ENCODE results near the gene KIF27.
"Not testable (repeated sequence)": the region's sequence is repeated elsewhere in the genome, so short reads cannot be mapped to it uniquely, and the experiment has no call there.

Gene KIF27, protein sequence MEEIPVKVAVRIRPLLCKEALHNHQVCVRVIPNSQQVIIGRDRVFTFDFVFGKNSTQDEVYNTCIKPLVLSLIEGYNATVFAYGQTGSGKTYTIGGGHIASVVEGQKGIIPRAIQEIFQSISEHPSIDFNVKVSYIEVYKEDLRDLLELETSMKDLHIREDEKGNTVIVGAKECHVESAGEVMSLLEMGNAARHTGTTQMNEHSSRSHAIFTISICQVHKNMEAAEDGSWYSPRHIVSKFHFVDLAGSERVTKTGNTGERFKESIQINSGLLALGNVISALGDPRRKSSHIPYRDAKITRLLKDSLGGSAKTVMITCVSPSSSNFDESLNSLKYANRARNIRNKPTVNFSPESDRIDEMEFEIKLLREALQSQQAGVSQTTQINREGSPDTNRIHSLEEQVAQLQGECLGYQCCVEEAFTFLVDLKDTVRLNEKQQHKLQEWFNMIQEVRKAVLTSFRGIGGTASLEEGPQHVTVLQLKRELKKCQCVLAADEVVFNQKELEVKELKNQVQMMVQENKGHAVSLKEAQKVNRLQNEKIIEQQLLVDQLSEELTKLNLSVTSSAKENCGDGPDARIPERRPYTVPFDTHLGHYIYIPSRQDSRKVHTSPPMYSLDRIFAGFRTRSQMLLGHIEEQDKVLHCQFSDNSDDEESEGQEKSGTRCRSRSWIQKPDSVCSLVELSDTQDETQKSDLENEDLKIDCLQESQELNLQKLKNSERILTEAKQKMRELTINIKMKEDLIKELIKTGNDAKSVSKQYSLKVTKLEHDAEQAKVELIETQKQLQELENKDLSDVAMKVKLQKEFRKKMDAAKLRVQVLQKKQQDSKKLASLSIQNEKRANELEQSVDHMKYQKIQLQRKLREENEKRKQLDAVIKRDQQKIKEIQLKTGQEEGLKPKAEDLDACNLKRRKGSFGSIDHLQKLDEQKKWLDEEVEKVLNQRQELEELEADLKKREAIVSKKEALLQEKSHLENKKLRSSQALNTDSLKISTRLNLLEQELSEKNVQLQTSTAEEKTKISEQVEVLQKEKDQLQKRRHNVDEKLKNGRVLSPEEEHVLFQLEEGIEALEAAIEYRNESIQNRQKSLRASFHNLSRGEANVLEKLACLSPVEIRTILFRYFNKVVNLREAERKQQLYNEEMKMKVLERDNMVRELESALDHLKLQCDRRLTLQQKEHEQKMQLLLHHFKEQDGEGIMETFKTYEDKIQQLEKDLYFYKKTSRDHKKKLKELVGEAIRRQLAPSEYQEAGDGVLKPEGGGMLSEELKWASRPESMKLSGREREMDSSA (N-terminal part only)

DNA sequence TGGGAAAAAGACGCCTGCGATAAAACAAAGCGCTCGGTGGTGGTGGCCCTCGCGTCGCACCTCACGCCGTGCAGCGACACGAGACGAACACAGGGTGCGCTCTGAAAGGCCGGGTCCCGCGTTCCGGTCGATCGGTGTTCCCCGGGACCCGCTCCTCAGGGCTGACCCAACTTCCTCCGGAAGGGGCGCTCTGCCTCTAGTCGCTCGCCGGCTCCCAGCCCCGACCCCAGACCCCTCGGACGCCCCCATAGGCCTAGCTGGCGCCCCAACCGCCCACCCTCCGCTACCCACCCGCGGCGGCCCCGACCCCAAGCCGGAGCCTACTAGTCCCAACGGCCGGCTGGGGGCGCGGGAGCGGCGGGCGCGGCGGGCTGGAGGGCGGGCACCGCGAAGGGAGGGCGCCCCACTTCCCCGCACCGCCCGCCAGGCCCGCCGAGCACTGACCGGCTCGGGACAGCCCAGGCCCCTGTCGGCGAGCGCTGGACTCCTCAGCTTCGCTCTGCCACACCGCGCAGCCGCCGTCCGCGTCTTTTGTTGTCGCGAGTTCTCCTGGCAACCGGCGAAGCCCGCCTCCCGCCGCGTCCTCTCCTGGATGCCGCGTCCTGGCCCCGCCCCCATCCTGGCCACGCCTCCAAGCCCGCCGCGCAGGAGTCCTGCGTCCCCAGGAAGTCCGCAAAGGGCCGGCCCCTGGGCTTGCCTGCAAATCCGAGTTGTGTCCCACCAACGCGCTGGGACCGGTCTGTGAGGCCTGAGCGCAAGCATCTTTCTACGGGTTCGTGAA is at the start of gene KIF27:
TSS of gene KIF27 (minus strand) at position 506 of the 781 bp plus-strand sequence. CDS start 5,841 bp downstream, outside the sequence.
- DNase-seq (ENCODE audit: low read depth) = peak; percentile 96

DNA sequence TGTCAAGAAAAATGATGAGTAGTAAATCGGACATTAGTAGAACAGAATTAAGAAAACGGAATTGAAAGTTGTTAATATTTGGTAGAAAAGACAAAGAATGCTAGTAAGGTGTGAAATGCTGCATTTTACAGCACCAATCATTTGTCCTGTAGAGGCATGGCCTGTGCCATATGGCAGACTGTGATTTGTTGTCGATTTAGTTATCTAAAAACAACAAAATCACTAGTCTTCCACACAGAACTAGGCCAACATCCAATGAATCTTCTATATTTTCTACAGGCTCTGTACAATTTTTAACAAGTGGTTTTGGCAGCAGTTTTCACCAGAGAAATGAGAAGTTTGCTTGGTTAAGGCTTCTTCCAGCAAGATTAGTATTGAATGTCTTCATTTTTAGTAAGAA is 48.4 kb upstream of the KIF27 start:
- no peak for DNase-seq (ENCODE audit: low read depth)

DNA sequence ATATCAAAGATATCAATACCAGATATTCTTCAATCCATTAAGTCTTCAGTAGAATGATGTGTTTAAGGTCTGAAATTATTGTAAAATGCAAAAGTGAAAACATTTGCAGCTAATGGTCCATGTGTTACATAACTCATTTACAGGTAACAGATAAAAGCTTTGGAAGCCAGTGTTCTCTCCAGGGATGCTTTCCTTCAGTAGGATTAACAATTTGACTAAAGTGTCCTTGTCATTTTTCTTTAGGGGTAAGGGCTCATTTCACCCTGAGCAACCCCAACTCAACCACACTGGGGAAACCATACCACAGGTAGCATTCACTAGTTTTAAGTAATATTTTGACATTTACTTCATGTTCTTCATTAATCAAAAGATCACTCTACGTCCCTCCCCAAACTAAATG is 45.8 kb upstream of the KIF27 start:
- DNase-seq (ENCODE audit: low read depth) = no peak

DNA sequence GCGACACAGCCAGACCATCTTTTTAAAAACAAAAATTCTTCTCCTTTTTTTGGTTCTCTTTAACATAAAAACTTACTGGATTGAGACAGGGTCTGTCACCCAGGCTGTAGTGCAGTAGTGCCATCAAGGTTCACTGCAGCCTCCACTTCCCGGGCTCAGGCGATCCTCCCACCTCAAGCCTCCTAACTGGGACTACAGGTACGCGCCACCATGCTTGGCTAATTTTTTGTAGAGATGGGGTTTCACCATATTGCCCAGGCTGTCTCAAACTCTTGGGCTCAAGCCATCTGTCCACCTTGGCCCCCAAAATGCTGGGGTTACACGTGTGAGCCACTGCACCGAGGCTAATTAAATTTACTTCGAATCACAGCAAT is 45.0 kb upstream of the KIF27 start:
- no peak for DNase-seq (ENCODE audit: low read depth)

DNA sequence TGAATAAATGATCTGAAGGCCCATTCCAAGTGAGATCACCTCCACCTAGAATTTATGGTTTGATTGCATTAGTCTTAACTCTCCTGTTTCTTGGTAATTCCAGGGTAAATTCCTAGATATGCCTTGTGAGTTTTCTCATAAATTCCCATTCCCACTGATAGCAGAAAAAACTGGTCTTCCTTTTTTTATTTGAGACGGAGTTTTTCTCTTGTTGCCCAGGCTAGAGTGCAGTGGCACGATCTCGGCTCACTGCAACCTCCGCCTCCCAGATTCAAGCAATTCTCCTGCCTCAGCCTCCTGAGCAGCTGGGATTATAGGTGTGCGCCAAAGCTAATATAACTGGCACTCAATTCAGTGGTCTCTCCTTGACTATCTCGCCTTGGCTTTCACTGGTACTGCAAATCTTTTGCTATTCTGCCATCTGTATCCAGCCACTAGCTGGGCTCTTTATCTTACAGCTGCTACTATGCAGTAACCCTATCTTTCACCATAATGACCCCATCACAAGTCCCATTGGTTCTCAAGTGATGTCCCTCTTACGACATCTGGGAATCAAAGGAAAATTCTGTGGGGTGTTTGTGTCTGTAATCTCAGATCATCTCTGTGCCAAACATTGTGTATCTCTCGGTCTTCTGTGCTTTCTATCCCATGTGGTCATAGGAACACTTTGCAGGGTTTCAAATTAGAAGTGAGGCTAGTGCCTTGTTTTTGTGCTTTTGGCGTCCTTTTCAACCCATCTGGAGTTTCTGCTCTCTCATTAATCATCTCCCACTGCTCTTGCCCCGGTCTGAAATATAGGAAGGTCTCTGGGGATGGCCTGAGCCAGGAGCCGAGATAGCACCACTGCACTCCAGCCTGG is 44.3 kb upstream of the KIF27 start:
- no peak for DNase-seq (ENCODE audit: low read depth)

DNA sequence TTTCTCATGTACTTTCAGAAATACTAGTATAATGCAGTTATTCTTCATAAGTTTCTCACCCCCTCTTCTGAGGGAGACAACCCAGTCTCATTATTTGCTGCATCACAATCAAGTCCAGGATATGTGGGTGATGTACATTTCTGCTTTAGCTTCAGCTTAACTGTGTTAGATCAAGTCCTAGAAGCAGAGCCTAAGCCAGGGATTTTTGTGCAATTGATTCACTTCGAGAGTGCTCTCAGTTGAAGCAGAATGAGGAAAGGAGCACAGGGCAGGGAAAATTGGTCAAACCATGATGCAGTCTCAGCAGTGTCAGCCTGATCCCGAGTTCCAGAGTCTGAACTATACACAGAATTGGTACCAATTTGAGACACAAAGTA is 43.7 kb upstream of the KIF27 start:
- no peak for DNase-seq (ENCODE audit: low read depth)

DNA sequence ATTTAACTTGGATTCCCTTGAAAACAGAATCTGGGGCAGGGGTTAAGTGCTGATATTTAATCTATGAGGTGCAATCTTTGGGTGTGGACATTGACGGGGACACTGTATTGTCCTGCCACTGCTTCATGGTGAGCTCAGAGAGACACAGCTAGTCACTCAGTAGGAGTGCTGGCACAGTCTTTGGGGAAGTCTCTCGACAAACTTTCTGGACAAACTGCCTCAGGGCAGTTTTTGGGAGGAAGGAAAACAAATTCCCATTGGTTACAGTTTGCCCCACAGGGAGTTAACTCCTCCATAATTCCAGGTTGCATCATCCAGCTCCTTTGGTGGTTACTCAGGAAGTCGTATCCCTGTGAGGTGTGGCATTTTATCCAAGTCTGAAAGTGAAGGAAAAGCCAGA is 40.9 kb upstream of the KIF27 start:
- DNase-seq (ENCODE audit: low read depth) = no peak

DNA sequence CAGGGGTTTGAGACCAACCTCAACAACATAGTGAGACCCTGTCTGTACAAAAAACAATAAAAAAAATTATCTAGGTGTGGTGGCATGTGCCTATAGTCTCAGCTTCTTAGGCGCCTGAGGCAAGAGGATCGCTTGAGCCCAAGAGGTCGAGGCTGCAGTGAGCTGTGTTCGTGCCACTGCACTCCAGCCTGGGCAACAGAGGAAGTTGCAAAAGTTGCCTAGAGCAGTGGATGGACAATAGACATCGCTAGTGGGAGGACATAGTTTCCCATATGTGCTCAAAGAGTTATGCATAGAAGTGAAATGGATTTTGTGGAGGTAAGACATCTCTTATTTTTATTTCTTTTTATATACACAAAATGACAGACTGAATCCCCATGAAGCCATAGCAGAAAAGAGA is 39.8 kb upstream of the KIF27 start:
- DNase-seq (ENCODE audit: low read depth) = no peak

DNA sequence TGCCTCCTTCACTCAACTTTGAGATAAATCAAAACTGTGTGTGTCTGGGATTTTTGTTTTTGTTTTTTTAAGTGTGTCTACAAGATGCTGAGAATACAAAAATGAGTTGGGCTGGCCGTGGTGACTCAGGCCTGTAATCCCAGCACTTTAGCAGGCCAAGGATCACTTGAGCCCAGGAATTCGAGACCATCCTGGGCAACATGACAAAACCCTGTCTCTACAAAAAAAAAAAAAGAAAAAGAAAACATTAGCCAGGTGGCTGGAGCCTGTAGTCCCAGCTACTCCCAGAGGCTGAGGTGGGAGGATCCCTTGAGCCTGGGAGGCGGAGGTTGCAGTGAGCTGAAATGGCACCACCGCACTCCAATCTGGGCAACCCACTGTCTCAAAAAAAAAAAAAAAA is 37.8 kb upstream of the KIF27 start:
- DNase-seq (ENCODE audit: low read depth) = no peak

DNA sequence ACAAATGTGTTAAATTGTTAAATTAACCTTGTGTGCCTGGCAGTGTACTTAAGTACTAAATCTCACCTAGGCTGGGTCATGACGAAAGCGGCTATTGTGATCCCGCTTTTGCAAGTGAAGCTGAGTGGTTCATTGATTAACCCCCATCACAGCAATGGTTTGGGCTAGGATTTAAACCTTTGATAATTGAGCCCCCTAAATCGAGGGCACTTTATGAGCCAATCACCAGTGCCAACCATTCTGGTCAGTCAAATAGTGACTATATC is 35.9 kb upstream of the KIF27 start:
- no peak for DNase-seq (ENCODE audit: low read depth)

DNA sequence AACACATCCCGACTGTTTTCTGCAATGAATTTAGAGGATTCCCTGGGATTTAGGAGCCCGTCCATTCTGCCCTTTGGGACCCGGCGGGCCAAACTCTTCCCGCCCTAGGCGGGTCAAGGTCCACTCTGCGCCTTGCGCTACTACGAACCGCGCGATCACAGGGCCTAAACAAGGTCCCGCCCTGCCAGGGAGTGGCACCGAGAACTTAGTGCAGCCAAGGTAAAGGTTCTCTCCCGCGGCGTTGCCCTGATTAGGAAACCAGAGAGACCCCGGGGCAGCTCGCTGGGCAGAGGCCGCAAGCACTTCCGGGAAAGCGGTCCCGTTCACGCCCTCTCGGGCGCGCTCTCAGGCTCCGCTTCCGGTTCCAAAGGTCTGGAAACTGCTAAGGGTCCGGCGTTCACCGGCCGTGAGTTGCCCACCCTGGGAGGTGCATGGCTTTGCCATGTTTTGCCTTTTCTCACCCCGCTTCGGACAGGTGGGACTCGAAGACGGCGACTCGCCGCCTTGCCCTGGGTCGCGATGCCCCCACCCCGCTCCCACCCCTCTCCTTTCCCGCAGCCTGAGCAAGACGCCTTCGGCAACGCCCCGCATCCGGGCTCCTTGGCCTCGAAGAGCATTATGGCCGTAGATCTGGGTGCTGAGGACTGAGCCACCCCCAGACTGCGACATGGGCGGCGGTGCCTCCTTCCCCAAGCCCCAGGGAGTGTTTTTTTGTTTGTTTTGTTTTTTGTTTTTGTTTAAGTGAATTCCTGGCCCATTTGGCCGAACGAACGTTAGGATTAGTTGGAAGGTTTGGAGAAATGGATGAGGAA is 35.4 kb upstream of the KIF27 start:
- DNase-seq (ENCODE audit: low read depth) = peak; percentile 34

DNA sequence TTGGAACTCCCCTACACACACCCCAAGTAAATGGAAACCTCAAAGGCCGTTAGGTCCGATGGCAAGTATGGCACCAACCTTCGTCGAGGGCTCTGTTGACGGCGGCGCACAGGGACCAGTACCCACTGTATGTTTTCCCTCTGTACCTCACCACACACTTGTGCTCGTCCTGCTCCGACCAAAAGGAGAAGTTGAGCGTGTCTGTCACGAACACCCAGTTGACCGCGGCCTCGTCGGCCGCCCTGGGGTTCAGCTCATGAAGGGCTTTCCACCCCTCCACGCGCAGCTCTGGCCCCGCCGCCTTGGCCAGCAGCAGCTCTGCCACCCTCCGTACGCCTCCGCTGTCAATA is 34.8 kb upstream of the KIF27 start:
- DNase-seq (ENCODE audit: low read depth) = no peak

DNA sequence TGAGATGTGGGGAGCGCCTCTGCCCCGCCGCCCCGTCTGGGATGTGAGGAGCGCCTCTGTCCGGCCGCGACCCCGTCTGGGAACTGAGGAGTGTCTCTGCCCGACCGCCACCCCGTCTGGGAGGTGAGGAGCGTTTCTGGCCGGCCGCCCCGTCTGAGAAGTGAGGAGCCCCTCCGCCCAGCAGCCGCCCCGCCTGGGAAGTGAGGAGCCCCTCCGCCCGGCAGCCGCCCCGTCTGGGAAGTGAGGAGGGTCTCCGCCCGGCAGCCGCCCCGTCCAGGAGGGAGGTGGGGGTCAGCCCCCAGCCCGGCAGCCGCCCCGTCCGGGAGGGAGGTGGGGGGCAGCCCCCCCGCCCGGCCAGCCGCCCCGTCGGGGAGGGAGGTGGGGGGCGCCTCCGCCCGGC is 26.9 kb upstream of the KIF27 start:
- DNase-seq (ENCODE audit: low read depth) = not testable (repeated sequence)

DNA sequence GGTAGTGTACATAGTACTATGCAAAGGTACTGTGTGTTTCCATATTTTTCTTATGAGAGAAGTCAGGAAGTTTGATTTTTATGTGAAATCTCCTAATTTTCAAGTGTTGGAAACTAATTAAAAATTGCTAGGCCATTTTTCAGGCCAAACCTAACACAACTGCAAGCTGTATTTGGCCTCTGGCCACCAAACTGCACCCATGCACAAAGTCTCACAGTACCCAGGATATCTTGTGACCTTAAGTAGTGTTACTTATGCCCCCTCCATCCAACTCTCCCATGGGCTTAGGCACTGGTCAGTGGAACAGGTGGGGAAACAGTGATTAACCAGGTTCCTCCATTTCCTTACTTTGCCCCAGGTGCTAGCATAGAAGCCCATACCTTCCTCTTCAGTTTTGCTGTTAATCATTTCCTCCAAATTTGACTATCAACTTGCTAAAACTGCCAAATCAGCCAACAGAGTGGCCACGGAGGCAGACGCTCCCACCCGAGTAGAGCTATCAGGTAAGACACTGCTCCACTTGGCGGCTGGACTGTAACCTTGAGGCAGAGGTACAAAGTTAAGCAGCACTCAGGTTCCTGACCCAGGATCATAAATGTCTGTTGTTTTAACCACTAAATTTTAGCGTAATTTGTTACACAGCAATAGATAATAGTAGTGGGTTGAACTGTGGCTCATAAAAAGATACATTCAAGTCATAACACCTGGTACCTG is 19.5 kb upstream of the KIF27 start:
- no peak for DNase-seq (ENCODE audit: low read depth)

DNA sequence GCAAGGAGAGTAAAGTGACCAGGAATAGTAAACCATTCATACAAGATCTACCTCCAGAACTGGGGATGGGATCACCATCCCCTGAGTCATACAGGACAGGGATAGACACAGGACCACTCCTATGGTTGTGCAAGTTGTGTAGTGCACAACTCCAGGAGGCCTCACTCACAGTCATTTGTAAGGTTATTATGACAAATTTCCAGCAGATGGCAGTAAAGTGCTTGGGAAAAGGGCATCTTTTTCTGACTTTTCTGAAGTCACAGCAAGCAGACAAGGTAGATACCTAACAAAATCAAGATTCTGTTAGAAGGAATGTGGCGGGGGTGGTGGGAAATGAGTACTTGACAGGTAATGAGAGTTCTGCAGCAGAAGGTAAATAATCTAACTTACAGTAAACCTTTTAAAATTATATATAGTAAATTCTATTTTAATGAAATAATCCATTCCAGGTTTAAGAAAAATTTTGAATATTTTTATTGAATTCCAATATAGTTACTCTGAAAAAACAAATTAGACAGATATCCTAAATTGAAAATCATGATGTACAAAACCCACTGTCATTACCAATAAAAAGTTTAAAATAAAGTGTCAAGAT is 16.7 kb upstream of the KIF27 start:
- no peak for DNase-seq (ENCODE audit: low read depth)

DNA sequence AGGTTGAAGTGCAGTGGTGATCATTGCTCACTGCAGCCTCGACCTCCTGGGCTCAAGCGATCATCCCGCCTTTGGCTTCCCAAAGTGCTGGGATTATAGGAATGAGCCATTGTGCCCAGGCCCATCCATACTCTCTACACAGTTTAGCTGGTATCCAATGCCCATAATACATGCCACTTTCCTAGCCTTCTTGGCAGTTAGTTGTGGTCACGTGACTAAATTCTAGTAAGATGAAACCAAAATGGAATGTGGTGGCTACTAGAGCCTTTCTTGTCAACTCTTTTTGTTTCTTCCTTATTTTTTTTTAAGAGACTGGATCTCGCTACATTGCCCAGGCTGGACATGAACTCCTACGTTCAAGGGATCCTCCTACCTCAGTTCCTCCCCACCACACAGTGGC is 15.3 kb upstream of the KIF27 start:
- no peak for DNase-seq (ENCODE audit: low read depth)

DNA sequence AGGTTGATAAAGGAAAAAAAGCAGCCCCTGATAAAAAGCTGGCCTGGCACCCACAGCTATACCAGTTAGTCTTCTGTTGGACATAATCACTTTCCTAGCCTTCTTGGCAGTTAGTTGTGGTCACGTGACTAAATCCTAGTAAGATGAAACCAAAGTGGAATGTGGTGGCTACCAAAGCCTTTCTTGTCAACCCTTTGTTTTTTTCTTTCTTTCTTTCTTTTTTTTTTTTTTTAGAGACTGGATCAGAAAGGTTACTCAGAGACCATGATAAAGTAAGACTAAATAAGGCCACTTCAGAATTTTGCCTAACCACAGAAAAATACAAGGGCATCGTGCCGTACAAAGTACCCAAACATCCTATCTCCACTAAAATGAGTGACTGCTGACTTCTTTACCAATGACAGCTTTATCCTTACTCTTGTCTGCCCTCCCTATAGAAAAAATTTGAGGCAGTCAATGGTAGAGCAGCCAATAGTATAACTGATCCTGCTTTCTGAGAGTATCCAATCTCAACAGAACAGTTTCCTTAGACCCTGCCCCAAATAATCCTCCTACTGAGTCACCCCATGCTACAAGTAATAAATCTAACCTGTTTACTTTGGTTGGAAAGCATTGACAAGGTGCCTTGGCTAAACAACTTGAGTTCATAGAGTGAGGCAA is 14.2 kb upstream of the KIF27 start:
- no peak for DNase-seq (ENCODE audit: low read depth)

DNA sequence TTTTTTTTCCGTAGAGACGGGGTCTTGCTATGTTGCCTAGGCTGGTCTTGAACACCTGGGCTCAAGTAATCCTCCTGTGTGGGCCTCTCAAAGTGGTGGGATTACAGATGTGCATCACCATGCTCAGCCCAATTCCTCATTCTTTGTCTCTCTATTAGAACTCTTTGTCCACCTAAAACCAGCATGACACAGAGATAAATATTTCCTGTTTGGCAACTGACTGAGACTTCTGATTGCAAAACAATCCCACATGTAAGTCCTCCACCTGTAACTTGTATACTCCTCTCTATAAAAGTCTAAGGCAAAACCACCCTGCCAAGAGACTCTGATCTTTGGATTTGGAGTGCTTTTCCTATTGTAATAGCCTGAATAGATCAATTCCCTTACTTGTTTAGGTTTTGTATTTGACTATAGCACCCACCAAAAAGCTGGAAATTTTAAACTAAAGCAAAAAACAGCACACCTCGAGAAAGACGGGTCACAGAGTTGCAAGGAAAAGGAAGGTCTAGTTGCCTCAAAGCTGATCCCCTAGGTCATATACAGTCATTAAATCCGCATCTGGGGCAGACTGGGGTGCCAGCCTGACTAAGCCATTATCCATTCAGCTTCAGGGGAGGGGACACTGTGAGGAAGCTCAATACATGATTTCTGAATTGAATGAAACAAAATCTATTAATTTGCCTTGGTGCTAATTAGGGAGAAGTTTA is 13.5 kb upstream of the KIF27 start:
- DNase-seq (ENCODE audit: low read depth) = no peak

All from activated gamma-delta T cell treated with anti-CD3 and anti-CD28 coated beads, Interleukin-2, amount 50 U/mL, for 16 hours (primary cell).